Mucosa of gallbladder (tissue), 1 donor: ENCODE measurements around the gene NEGR1. TPM values are rescaled to one million over a fixed set of nuclear protein-coding genes. Genes with fewer than 3 reads are reported as not detected.

Source experiments
- DNase-seq: peaks from one replicate; pipeline ENCODE4 v3.0.0-alpha.2; 2020; ENCODE audit warnings: low spot score
- total RNA-seq: library from RNA; stranded (reverse); gene quantifications from one replicate; pipeline ENCODE4 v1.2.1, GENCODE V29; 2021
- donor health status: DM: no; HTN: no; CAD: no.

Gene NEGR1
- total RNA-seq, 1 donor from 2014 or later = 26.9 TPM

DNA sequence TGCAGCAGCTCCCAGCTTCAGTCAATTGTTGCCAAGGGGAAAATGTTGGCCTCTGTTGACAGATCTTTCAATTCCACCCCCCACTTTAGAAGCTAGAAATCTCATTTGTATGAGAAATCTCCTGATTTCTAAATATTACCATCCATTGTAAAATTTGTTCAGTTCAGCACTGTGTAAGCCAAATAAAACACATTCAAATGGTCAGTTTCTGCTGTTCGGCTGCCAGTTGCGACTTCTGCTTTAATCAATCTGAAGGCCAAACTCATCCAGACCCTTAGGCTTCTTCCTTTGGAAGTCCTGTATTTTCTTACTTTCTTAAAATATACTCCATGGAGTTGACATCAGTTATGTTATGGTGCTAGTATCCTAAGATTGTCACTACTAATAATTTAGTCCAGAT, 920.3 kb downstream of the NEGR1 start:
- no peak for DNase-seq

DNA sequence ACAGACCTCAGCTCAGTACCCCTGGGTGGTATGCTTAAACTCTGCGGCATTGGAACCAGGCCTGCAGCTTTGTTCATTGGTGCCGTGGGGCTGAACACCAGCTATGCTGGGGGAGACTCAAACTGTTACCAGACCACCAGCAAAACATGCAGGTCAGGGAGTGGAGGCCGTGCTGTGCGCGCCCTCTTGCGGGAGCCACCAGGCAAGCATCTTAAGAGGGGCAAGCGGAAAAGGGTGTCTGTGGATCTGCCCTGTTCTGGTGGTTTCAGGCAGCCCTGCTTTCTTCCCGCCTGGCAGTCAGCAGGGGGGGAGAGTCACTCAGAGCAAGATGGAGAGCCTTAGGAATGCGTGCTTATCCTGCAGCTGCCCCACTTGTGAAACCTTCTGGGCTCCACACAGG, 924.6 kb downstream of the NEGR1 start:
- no peak for DNase-seq

DNA sequence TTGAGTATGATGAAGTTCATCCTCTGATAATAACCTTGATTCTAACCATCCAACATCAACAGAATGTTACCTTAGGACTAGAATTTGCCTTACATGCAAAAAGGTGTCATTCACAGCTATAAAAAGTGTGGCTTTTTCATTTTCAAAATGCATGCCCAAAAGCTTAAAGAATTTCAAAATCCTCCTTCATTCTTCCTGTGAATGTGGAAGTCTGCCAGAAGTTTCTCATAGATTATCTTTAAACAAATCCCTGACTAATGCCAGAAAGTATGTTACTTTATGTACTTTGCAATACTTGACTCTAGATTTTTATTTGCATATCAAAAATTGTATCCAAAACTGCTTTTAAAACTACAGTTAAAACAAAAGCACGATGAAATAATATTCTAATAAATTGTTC, 930.9 kb downstream of the NEGR1 start:
- no peak for DNase-seq

GRCh38 chr1:71350805-71351204, 931.5 kb downstream of the NEGR1 start:
- DNase-seq = no peak

GRCh38 chr1:71350330-71350729, 932.0 kb downstream of the NEGR1 start:
- DNase-seq = no peak
